ENCODE measurements around the gene ELAVL1.

ELAVL1 gene

GRCh38 chr19:7985481-7985911, 19.9 kb downstream of the ELAVL1 start:
- no peak for DNase-seq (ENCODE audit: low read depth)

GRCh38 chr19:7983995-7984837, 21.2 kb downstream of the ELAVL1 start:
- no peak for DNase-seq (ENCODE audit: low read depth)

GRCh38 chr19:7983286-7983950, 22.0 kb downstream of the ELAVL1 start:
- DNase-seq (ENCODE audit: low read depth): no peak

- no peak for DNase-seq (ENCODE audit: low read depth)
These were observed 22.8 kb downstream of the ELAVL1 start for GRCh38 chr19:7982651-7983099.

- DNase-seq (ENCODE audit: low read depth): no peak
These were observed 23.3 kb downstream of the ELAVL1 start for GRCh38 chr19:7982103-7982502.

GRCh38 chr19:7981661-7982060, 23.8 kb downstream of the ELAVL1 start:
- DNase-seq (ENCODE audit: low read depth): no peak

- no peak for DNase-seq (ENCODE audit: low read depth)
These were observed 24.2 kb downstream of the ELAVL1 start for GRCh38 chr19:7981199-7981598.

GRCh38 chr19:7980635-7981121, 24.8 kb downstream of the ELAVL1 start:
- no peak for DNase-seq (ENCODE audit: low read depth)

- no peak for DNase-seq (ENCODE audit: low read depth)
These were observed 25.3 kb downstream of the ELAVL1 start for GRCh38 chr19:7980168-7980567.

- DNase-seq (ENCODE audit: low read depth): no peak
These were observed 25.9 kb downstream of the ELAVL1 start for GRCh38 chr19:7979559-7979958.

GRCh38 chr19:7979011-7979410, 26.4 kb downstream of the ELAVL1 start:
- no peak for DNase-seq (ENCODE audit: low read depth)

GRCh38 chr19:7978179-7978825, 27.1 kb downstream of the ELAVL1 start:
- DNase-seq (ENCODE audit: low read depth): no peak

GRCh38 chr19:7977723-7978040, 27.8 kb downstream of the ELAVL1 start:
- no peak for DNase-seq (ENCODE audit: low read depth)

GRCh38 chr19:7977021-7977722, 28.3 kb downstream of the ELAVL1 start:
- DNase-seq (ENCODE audit: low read depth): no peak

GRCh38 chr19:7976461-7976860, 29.0 kb downstream of the ELAVL1 start:
- DNase-seq (ENCODE audit: low read depth): no peak

GRCh38 chr19:7975037-7975436, 30.4 kb downstream of the ELAVL1 start:
- no peak for DNase-seq (ENCODE audit: low read depth)

- DNase-seq (ENCODE audit: low read depth): no peak
These were observed 31.6 kb downstream of the ELAVL1 start for GRCh38 chr19:7973883-7974282.

- DNase-seq (ENCODE audit: low read depth): no peak
These were observed 33.6 kb downstream of the ELAVL1 start for GRCh38 chr19:7971553-7972520.

GRCh38 chr19:7970716-7971448, 34.6 kb downstream of the ELAVL1 start:
- no peak for DNase-seq (ENCODE audit: low read depth)

- DNase-seq (ENCODE audit: low read depth): no peak
These were observed 35.9 kb downstream of the ELAVL1 start for GRCh38 chr19:7969555-7969939.

Measured in activated T-cell treated with anti-CD3 and anti-CD28 coated beads for 48 hours (primary cell).